ENCODE results near the gene LRRC74B. TPM values are rescaled to one million over a fixed set of nuclear protein-coding genes. Genes with fewer than 3 reads are reported as not detected.

Gene LRRC74B
- total and polyA plus RNA-seq, 2 experiments from 2014 or later, result not detected

GRCh38 chr22:21003782-21004181, 42.0 kb upstream of the LRRC74B start:
- Histone ChIP-seq H4K20me1 (replicated peaks; ENCODE audit: insufficient read depth) (no peaks in the 10 kb centered on the region), H3K36me3 (ENCODE audit: insufficient read depth) (no peaks in the 10 kb centered on the region), H2AFZ (no peak overlapping the region), H3K4me3 (no peak overlapping the region), H3K4me1 (ENCODE audit: insufficient read depth) (peaks cover 9% of the 10 kb centered on the region), H3F3A (replicated peaks; ENCODE audit: low read depth) (peaks cover 10% of the 10 kb centered on the region; the same call in 1 of the 2 replicates), H3K9me2 (ENCODE audit: insufficient read depth) (no peaks in the 10 kb centered on the region), H3K27ac (ENCODE audit: low read depth) (no peak overlapping the region), H3K79me2 (replicated peaks; ENCODE audit: insufficient read depth) (0 out of 2 replicates have a peak, but pooled peaks cover 4% of the 10 kb centered on the region), H3K4me2 (no peak overlapping the region), H3K27me3 (ENCODE audit: insufficient read depth) (no peaks in the 10 kb centered on the region)
- H3K36me3 Mint-ChIP-seq (ENCODE audit: low read depth), result 0 out of 3 replicates have a peak, but pooled peaks cover 8% of the 10 kb centered on the region
- peaks cover 8% of the 10 kb centered on the region for H3K4me1 Mint-ChIP-seq
- TF ChIP-seq POLR2AphosphoS5 (IDR thresholded peaks at IDR 0.05; ENCODE audit: low read depth) (no peak), NANOG (IDR thresholded peaks at IDR 0.05; ENCODE audit: borderline replicate concordance) (no peak), ZNF114 (CRISPR knock-in tag; IDR thresholded peaks at IDR 0.05) (no peak), ZNF331 (CRISPR knock-in tag; IDR thresholded peaks at IDR 0.05; ENCODE audit: low read depth) (no peak), REST (IDR thresholded peaks at IDR 0.05; ENCODE audit: unreplicated experiment) (no peak), CTCF (conservative IDR thresholded peaks at IDR 0.05; ENCODE audit: low read depth in 2 of 2) (no peak), ZNF462 (CRISPR knock-in tag; IDR thresholded peaks at IDR 0.05) (no peak), STAT1 (IDR thresholded peaks at IDR 0.05; ENCODE audit: unreplicated experiment) (no peak), ETS1 (IDR thresholded peaks at IDR 0.05) (no peak), EZH2phosphoT487 (IDR thresholded peaks at IDR 0.05; ENCODE audit: unreplicated experiment) (no peak), EZH2 (IDR thresholded peaks at IDR 0.05; ENCODE audit: low read depth, unreplicated experiment) (no peak), CREB1 (CRISPR knock-in tag; IDR thresholded peaks at IDR 0.05; ENCODE audit: low read depth) (no peak), JUNB (IDR thresholded peaks at IDR 0.05; ENCODE audit: unreplicated experiment) (no peak)
- no peak overlapping the region for H3K27ac Mint-ChIP-seq
- DNase-seq (ENCODE audit: low spot score), result no peak
- H3K27me3 Mint-ChIP-seq (ENCODE audit: insufficient read depth, low read depth, poor library complexity), result peaks cover 8% of the 10 kb centered on the region
- no peaks in the 10 kb centered on the region for H3K9me3 Mint-ChIP-seq
- ATAC-seq, result no peak
- peak overlapping the region; percentile 91; the same call in 1 of the 3 replicates for H3K4me3 Mint-ChIP-seq
